K562 (cell line): ENCODE results near the gene ASB7. TPM values are rescaled to one million over a fixed set of nuclear protein-coding genes. Genes with fewer than 3 reads are reported as not detected.

Experiments
- ATAC-seq: fragments of 200-7000 bp; cut with Tn5 transposase; 3 replicates; pipeline ENCODE4 v1.9.1; 2020; ENCODE audit warnings: moderate library complexity
- BruUV-seq: library from RNA; stranded (reverse); fragments of 400-500 nt; replicated peaks from 2 replicates; lab custom pipeline; 2021; lab: Mats Ljungman, UMichigan
- CTCF ChIA-PET: fragments of 300-600 bp; formaldehyde crosslinking; extraction: SDS; loops from one replicate; lab custom pipeline; 2021; ENCODE audit warnings: low intra/inter-chr PET ratio; lab: Yijun Ruan, JAX
- POLR2A ChIA-PET: fragments of 300-600, 350-650 bp; sonication (Branson Sonifier 250); formaldehyde crosslinking; extraction: SDS; loops from one replicate; lab custom pipeline; 2021; ENCODE audit warnings: antibody characterized with exemption, inconsistent platforms; lab: Yijun Ruan, JAX
- DNase-seq, 4 experiments: peaks; one replicate each; pipeline versions ENCODE4 v3.0.0 to v3.0.0-alpha.2; 2011 to 2018; ENCODE audit warnings: low spot score in 3 of 4, mixed read lengths in 3 of 4; ENCODE audit errors: extremely low read depth in 1 of 4
- FAIRE-seq: peaks from 2 replicates; lab custom pipeline; 2011; peaks lifted over from hg19 to GRCh38; lab: Jason Lieb, UNC
- H2AFZ ChIP-seq: 2 replicates; pipeline ENCODE4 v1.6.0; 2011; ENCODE audit warnings: low read depth, low read length, control low read depth, inconsistent platforms
- H3K27ac ChIP-seq: fragments of 200-600 bp; 3 replicates; pipeline ENCODE4 v1.8.0; 2011; ENCODE audit warnings: low read depth, mild to moderate bottlenecking, control low read depth, inconsistent platforms, low read length, moderate library complexity, mixed read lengths; ENCODE audit errors: extremely low read depth
- H3K27me3 ChIP-seq, 2 experiments: fragments of 300-600 bp in 1 of 2; 2 replicates in 1 of 2; 3 replicates in 1 of 2; pipeline versions ENCODE4 v1.6.0 to v1.8.0; 2011; ENCODE audit warnings: inconsistent platforms in 2 of 2, low read length in 2 of 2, mild to moderate bottlenecking in 1 of 2, mixed read lengths in 1 of 2, moderate library complexity in 1 of 2; ENCODE audit not compliant: control insufficient read depth in 2 of 2, insufficient read depth in 2 of 2
- H3K36me3 ChIP-seq: fragments of 300-600 bp; 3 replicates; pipeline ENCODE4 v1.8.0; 2011; ENCODE audit warnings: mild to moderate bottlenecking, low read length, inconsistent platforms; ENCODE audit not compliant: control insufficient read depth, insufficient read depth
- H3K4me1 ChIP-seq, 2 experiments: fragments of 200-600 bp in 1 of 2; replicated peaks in 1 of 2; 2 replicates in 1 of 2; 3 replicates in 1 of 2; pipeline versions ENCODE4 v1.5.1 to v1.8.0; 2011; ENCODE audit warnings: inconsistent platforms in 2 of 2, low read length in 2 of 2, mild to moderate bottlenecking in 1 of 2, mixed read lengths in 1 of 2, moderate library complexity in 1 of 2; ENCODE audit not compliant: control insufficient read depth in 2 of 2, insufficient read depth in 2 of 2
- H3K4me2 ChIP-seq: 2 replicates; pipeline ENCODE4 v1.6.1; 2011; ENCODE audit warnings: low read length, control low read depth, inconsistent platforms, mixed read lengths; ENCODE audit not compliant: insufficient read depth
- H3K4me3 ChIP-seq: fragments of 200-600 bp; sonication (generic), shearing (Covaris generic); 2 replicates; pipeline ENCODE4 v1.5.1; 2016; ENCODE audit warnings: control low read depth, inconsistent platforms
- H3K79me2 ChIP-seq: fragments of 200-600 bp; 3 replicates; pipeline ENCODE4 v1.8.0; 2011; ENCODE audit warnings: low read length, inconsistent platforms; ENCODE audit not compliant: control insufficient read depth, insufficient read depth
- H3K9ac ChIP-seq, 2 experiments: 2 replicates each; pipeline versions ENCODE4 v1.6.0 to v1.6.1; 2011; ENCODE audit warnings: low read depth in 2 of 2, low read length in 2 of 2, control low read depth in 1 of 2, inconsistent platforms in 1 of 2, mild to moderate bottlenecking in 1 of 2, mixed read lengths in 1 of 2; ENCODE audit not compliant: insufficient read depth in 1 of 2
- H3K9me1 ChIP-seq: one replicate; pipeline ENCODE4 v1.6.0; 2011; ENCODE audit warnings: inconsistent platforms, mild to moderate bottlenecking, low read length, moderate library complexity; ENCODE audit not compliant: control insufficient read depth, insufficient read depth
- H3K9me3 ChIP-seq: replicated peaks from 2 replicates; pipeline ENCODE4 v1.5.1; 2011; ENCODE audit warnings: low read depth, low read length, inconsistent platforms; ENCODE audit not compliant: control insufficient read depth, insufficient read depth
- H4K20me1 ChIP-seq: replicated peaks from 2 replicates; pipeline ENCODE4 v1.6.1; 2011; ENCODE audit warnings: low read length, inconsistent platforms, mixed read lengths; ENCODE audit not compliant: control insufficient read depth, insufficient read depth
- CBX1 ChIP-seq: sonication (generic); IDR thresholded peaks from 2 replicates; pipeline ENCODE4 v1.6.1; 2016; ENCODE audit warnings: antibody characterized with exemption, low read depth, mild to moderate bottlenecking
- CBX3 ChIP-seq, 2 experiments: IDR thresholded peaks; 1 replicate in 1 of 2; 2 replicates in 1 of 2; pipeline ENCODE4 v1.6.1; 2012; ENCODE audit warnings: inconsistent platforms in 2 of 2, low read length in 2 of 2, borderline replicate concordance in 1 of 2, control low read depth in 1 of 2
- KDM4B ChIP-seq, 2 experiments: fragments of 450-650 bp in 1 of 2; sonication (generic) in 1 of 2; IDR thresholded peaks; 2 replicates each; pipeline ENCODE4 v1.6.1; 2016 to 2017; ENCODE audit warnings: borderline replicate concordance in 2 of 2, antibody characterized with exemption in 1 of 2, low read depth in 1 of 2, mild to moderate bottlenecking in 1 of 2
- SMC3 ChIP-seq: conservative IDR thresholded peaks from 2 replicates; pipeline ENCODE4 v1.6.1; 2011; ENCODE audit warnings: low read depth, low read length, improper control_type of control experiment; ENCODE audit not compliant: insufficient read depth
- ZNF354B ChIP-seq: fragments of 250-450 bp; sonication (Bioruptor Pico); IDR thresholded peaks from 2 replicates; pipeline ENCODE4 v1.4.0; 2020
- WGBS: fragments of 100-300 bp; shearing (Covaris generic); methylation state at CpG from one replicate; pipeline ENCODE4 v1.1.6; 2016; ENCODE audit warnings: low coverage, mixed read lengths; ENCODE audit not compliant: insufficient coverage; ENCODE audit errors: missing lambda C conversion rate; 5-methylcytosine and 5-hydroxymethylcytosine counted together
- in situ Hi-C: fragments of 300-500 bp; cut with MboI; formaldehyde crosslinking; loops from 4 replicates; pipeline ENCODE4 v1.15.0; 2018; ENCODE audit warnings: inconsistent platforms, mixed read lengths
- intact Hi-C: fragments of 100-400 bp; cut with micrococcal nuclease; formaldehyde crosslinking; loops from 2 replicates; pipeline ENCODE4 v1.14.2; 2022
- polyA plus RNA-seq, 8 experiments: library from polyadenylated mRNA; depleted of rRNA in 4 of 8; stranded (reverse) in 5 of 8; unstranded in 3 of 8; fragments of >200 nt; fragmentation: Nextera tagmentation in 2 of 8; fragmentation: Illumina TruSeq in 1 of 8; extraction: Ambion mirVana in 2 of 8; extraction: Trizol in 1 of 8; gene quantifications; 2 replicates each; pipeline versions ENCODE4 v1.2.1 to v1.2.3, GENCODE V29; 2011 to 2014; ENCODE audit warnings: inconsistent platforms in 1 of 8, missing spikeins in 1 of 8
- total RNA-seq, 7 experiments: library from RNA; depleted of rRNA in 6 of 7; stranded (reverse); fragments of >200 nt in 6 of 7; fragmentation: Illumina TruSeq in 2 of 7; extraction: Trizol in 2 of 7; gene quantifications; 2 replicates each; pipeline versions ENCODE4 v1.2.1 to v1.2.3, GENCODE V29; 2011 to 2021; ENCODE audit warnings: low replicate concordance in 1 of 7

Gene ASB7
- total and polyA plus RNA-seq, 9 of the 15 experiments (the other 6 are each of a cell fraction or from before 2014, with no cell fraction given): 1.8 to 10.1 (median 6.8) TPM

DNA sequence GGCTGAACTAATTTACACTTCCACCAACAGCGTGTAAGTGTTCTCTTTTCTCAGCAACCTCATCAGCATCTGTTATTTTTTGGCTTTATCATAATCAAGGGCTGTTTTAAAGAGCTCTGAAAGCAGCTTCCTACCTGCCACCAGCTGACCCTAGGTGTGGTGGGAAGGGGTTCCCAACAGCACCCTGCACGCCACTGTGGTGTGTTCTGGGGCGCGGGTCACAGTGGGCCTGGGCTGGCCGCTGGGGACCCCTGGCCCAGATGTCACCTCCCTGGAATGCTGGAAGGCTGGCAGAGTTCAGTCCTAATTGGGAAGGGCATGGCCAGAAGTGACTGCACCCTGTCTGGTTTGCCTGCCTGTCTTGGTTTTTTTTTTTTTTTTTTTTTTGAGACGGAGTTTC, 82.2 kb downstream of the ASB7 start:
- Histone ChIP-seq H3K27me3 (peaks cover 4 to 58% of the 10 kb centered on the region in 2 experiments), H3K9me1 (peaks cover 3% of the 10 kb centered on the region), H3K79me2 (no peaks in the 10 kb centered on the region), H3K4me3 (no peak overlapping the region)
- CTCF ChIA-PET: no interaction called here
- in situ Hi-C loops: no loop called here
- BruUV-seq: no TSS peak
- ATAC-seq (no peak), FAIRE-seq (no peak)
- no peak for TF ChIP-seq CBX1
- no peak for TF ChIP-seq SMC3
- TF ChIP-seq CBX3 (IDR thresholded peaks at IDR 0.05; ENCODE audit: borderline replicate concordance in 1 of 2, low read length in 2 of 2): no peak
- no peak for TF ChIP-seq KDM4B (IDR thresholded peaks at IDR 0.05; ENCODE audit: borderline replicate concordance in 2 of 2, low read depth in 1 of 2)
- no peak for TF ChIP-seq ZNF354B (CRISPR knock-in tag)
- TF ChIP-seq, all 486 proteins: peak for 0
- no peak overlapping the region for H2AFZ ChIP-seq
- H3K36me3 ChIP-seq: no peaks in the 10 kb centered on the region
- DNase-seq: no peak
- no peak overlapping the region for H3K4me2 ChIP-seq
- 0% methylated on average over 5 of the region's 6 CpGs for WGBS
- POLR2A ChIA-PET: interaction anchor here (1.1 kb wide), 1 partner anchor 15 kb away, joined by 3 read pairs; no protein-coding TSS in a partner anchor
- H3K9me3 ChIP-seq: no peaks in the 10 kb centered on the region
- H4K20me1 ChIP-seq: no peaks in the 10 kb centered on the region
- H3K27ac ChIP-seq: no peak overlapping the region
- no peaks in the 10 kb centered on the region for H3K4me1 ChIP-seq
- no peak overlapping the region for H3K9ac ChIP-seq
- intact Hi-C loops: no loop called here
